IMR-90 (cell line): Measurements from ENCODE around the gene SLFN12. TPM values are rescaled to one million over a fixed set of nuclear protein-coding genes. Genes with fewer than 3 reads are reported as not detected.

Experiments used
- ATAC-seq: fragments of 200-7000 bp; cut with Tn5 transposase; 2 replicates; pipeline ENCODE4 v1.9.1; 2020; ENCODE audit warnings: low read depth, mild to moderate bottlenecking, moderate library complexity
- BruUV-seq: library from RNA; stranded (reverse); fragments of 400-500 nt; replicated peaks from 2 replicates; lab custom pipeline; 2021; lab: Mats Ljungman, UMichigan
- CTCF ChIA-PET: fragments of 300-600 bp; formaldehyde crosslinking; extraction: SDS; loops from one replicate; lab custom pipeline; 2021; ENCODE audit warnings: antibody characterized with exemption; lab: Yijun Ruan, JAX
- POLR2A ChIA-PET: fragments of 300-600 bp; sonication (Branson Sonifier 250); formaldehyde crosslinking; loops from one replicate; lab custom pipeline; 2022; ENCODE audit warnings: antibody characterized with exemption; ENCODE audit not compliant: unreplicated experiment; lab: Charles Lee
- DNase-seq: peaks from one replicate; pipeline ENCODE4 v3.0.0; 2013
- H2AFZ ChIP-seq: replicated peaks from 2 replicates; pipeline ENCODE3; 2013; ENCODE audit warnings: low read length, mild to moderate bottlenecking; ENCODE audit not compliant: poor library complexity
- H2AK5ac ChIP-seq: 2 replicates; pipeline ENCODE4 v1.6.1; 2013; ENCODE audit warnings: low read depth, low read length, inconsistent platforms
- H2AK9ac ChIP-seq: replicated peaks from 2 replicates; pipeline ENCODE3; 2013; ENCODE audit warnings: mild to moderate bottlenecking, low read depth, low read length, moderate library complexity; ENCODE audit not compliant: poor library complexity
- H2BK120ac ChIP-seq: 2 replicates; pipeline ENCODE4 v1.6.1; 2013; ENCODE audit warnings: low read depth, low read length, inconsistent platforms
- H2BK15ac ChIP-seq: 3 replicates; pipeline ENCODE4 v1.6.1; 2013; ENCODE audit warnings: low read depth, low read length, inconsistent platforms
- H2BK20ac ChIP-seq: 2 replicates; pipeline ENCODE4 v1.6.1; 2013; ENCODE audit warnings: low read depth, mild to moderate bottlenecking, inconsistent platforms, low read length, moderate library complexity
- H2BK5ac ChIP-seq: 2 replicates; pipeline ENCODE4 v1.6.1; 2013; ENCODE audit warnings: mild to moderate bottlenecking, low read depth, low read length, inconsistent platforms; ENCODE audit not compliant: poor library complexity, severe bottlenecking
- H3K14ac ChIP-seq: replicated peaks from 2 replicates; pipeline ENCODE4 v1.6.1; 2013; ENCODE audit warnings: low read depth, low read length, inconsistent platforms
- H3K18ac ChIP-seq: 2 replicates; pipeline ENCODE4 v1.6.1; 2013; ENCODE audit warnings: low read depth, low read length, control low read depth
- H3K23ac ChIP-seq: 2 replicates; pipeline ENCODE4 v1.6.1; 2013; ENCODE audit warnings: low read depth, low read length, inconsistent platforms
- H3K27ac ChIP-seq: 2 replicates; pipeline ENCODE4 v1.5.1; 2013; ENCODE audit warnings: mild to moderate bottlenecking, control low read depth, low read length; ENCODE audit not compliant: insufficient read depth
- H3K27me3 ChIP-seq: 2 replicates; pipeline ENCODE4 v1.6.1; 2013; ENCODE audit warnings: low read length; ENCODE audit not compliant: control insufficient read depth, insufficient read depth
- H3K36me3 ChIP-seq: 2 replicates; pipeline ENCODE4 v1.6.1; 2013; ENCODE audit warnings: low read length, mixed read lengths; ENCODE audit not compliant: control insufficient read depth, insufficient read depth
- H3K4ac ChIP-seq: 2 replicates; pipeline ENCODE4 v1.6.1; 2013; ENCODE audit warnings: low read depth, low read length, inconsistent platforms
- H3K4me1 ChIP-seq: 2 replicates; pipeline ENCODE4 v1.6.1; 2013; ENCODE audit warnings: low read length, mixed read lengths; ENCODE audit not compliant: control insufficient read depth, insufficient read depth
- H3K4me2 ChIP-seq: 2 replicates; pipeline ENCODE4 v1.6.1; 2013; ENCODE audit warnings: low read depth, mild to moderate bottlenecking, control low read depth, low read length, moderate library complexity
- H3K4me3 ChIP-seq: 2 replicates; pipeline ENCODE4 v1.5.1; 2013; ENCODE audit warnings: low read depth, mild to moderate bottlenecking, control low read depth, low read length, moderate library complexity; ENCODE audit not compliant: insufficient read depth
- H3K56ac ChIP-seq: 2 replicates; pipeline ENCODE4 v1.6.1; 2013; ENCODE audit warnings: low read length, inconsistent platforms; ENCODE audit not compliant: insufficient read depth; ENCODE audit errors: extremely low read depth
- H3K79me1 ChIP-seq, 2 experiments: 2 replicates each; pipeline ENCODE4 v1.6.1; 2013; ENCODE audit warnings: low read length in 2 of 2, inconsistent platforms in 1 of 2, low read depth in 1 of 2
- H3K9ac ChIP-seq: 2 replicates; pipeline ENCODE4 v1.6.1; 2013; ENCODE audit warnings: low read depth, low read length, control low read depth
- H3K9me1 ChIP-seq: 2 replicates; pipeline ENCODE4 v1.6.1; 2013; ENCODE audit warnings: low read length, inconsistent platforms; ENCODE audit not compliant: insufficient read depth
- H3K9me3 ChIP-seq: 2 replicates; pipeline ENCODE4 v1.6.1; 2013; ENCODE audit warnings: low read length; ENCODE audit not compliant: control insufficient read depth, insufficient read depth
- H4K20me1 ChIP-seq: 2 replicates; pipeline ENCODE4 v1.6.1; 2013; ENCODE audit warnings: low read length, inconsistent platforms; ENCODE audit not compliant: insufficient read depth
- H4K5ac ChIP-seq: 2 replicates; pipeline ENCODE4 v1.6.1; 2013; ENCODE audit warnings: mild to moderate bottlenecking, low read depth, low read length, control low read depth
- H4K8ac ChIP-seq, 2 experiments: 2 replicates each; pipeline ENCODE4 v1.6.1; 2013; ENCODE audit warnings: low read depth in 2 of 2, low read length in 2 of 2, control low read depth in 1 of 2, inconsistent platforms in 1 of 2
- H4K91ac ChIP-seq: 2 replicates; pipeline ENCODE4 v1.6.1; 2013; ENCODE audit warnings: low read depth, low read length, inconsistent platforms; ENCODE audit not compliant: insufficient read depth
- BHLHE40 ChIP-seq: fragments of 150-350 bp; IDR thresholded peaks from 2 replicates; pipeline ENCODE4 v1.6.1; 2016; ENCODE audit warnings: mild to moderate bottlenecking, low read depth, low read length
- CTCF ChIP-seq: conservative IDR thresholded peaks from 2 replicates; pipeline ENCODE4 v1.5.1; 2012; ENCODE audit warnings: mild to moderate bottlenecking, low read depth, low read length, improper control_type of control experiment
- FOS ChIP-seq: fragments of 150-350 bp; IDR thresholded peaks from 2 replicates; pipeline ENCODE4 v1.6.1; 2016; ENCODE audit warnings: low read depth, low read length
- MXI1 ChIP-seq: IDR thresholded peaks from 2 replicates; pipeline ENCODE4 v1.6.1; 2012; ENCODE audit warnings: low read depth, mild to moderate bottlenecking, low read length, moderate library complexity, borderline replicate concordance
- RAD21 ChIP-seq: IDR thresholded peaks from 2 replicates; pipeline ENCODE4 v1.6.1; 2012; ENCODE audit warnings: low read length, improper control_type of control experiment
- RCOR1 ChIP-seq: IDR thresholded peaks from 2 replicates; pipeline ENCODE4 v1.6.1; 2012; ENCODE audit warnings: mild to moderate bottlenecking, low read length, improper control_type of control experiment; ENCODE audit not compliant: insufficient replicate concordance
- USF2 ChIP-seq: fragments of 150-350 bp; IDR thresholded peaks from 2 replicates; pipeline ENCODE4 v1.6.1; 2017; ENCODE audit warnings: mild to moderate bottlenecking, antibody characterized with exemption, low read length, low read depth
- WGBS, 2 experiments: methylation state at CpG; one replicate each; pipeline versions ENCODE4 v1.1.5 to v1.1.7; 2013; ENCODE audit warnings: missing lambda C conversion rate in 2 of 2; ENCODE audit not compliant: insufficient read length in 1 of 2; ENCODE audit errors: extremely low coverage in 2 of 2; 5-methylcytosine and 5-hydroxymethylcytosine counted together
- dilution Hi-C: fragments of 300-500 bp; cut with HindIII; formaldehyde crosslinking; loops from one replicate; pipeline ENCODE4 v1.14.3; 2018; ENCODE audit warnings: low sequenced_read_pairs; ENCODE audit not compliant: unreplicated experiment
- in situ Hi-C: fragments of 300-500 bp; cut with MboI; formaldehyde crosslinking; loops from 3 replicates; pipeline ENCODE4 v1.14.3; 2019; ENCODE audit warnings: low sequenced_read_pairs, inconsistent platforms, mixed read lengths
- intact Hi-C: fragments of 100-400 bp; cut with micrococcal nuclease; formaldehyde crosslinking; loops from 2 replicates; pipeline ENCODE4 v1.10.0; 2022
- polyA plus RNA-seq, 3 experiments: library from polyadenylated mRNA; depleted of rRNA; stranded (reverse); fragments of >200 nt; gene quantifications; 2 replicates each; pipeline ENCODE4 v1.2.3, GENCODE V29; 2012; ENCODE audit warnings: low replicate concordance in 1 of 3
- total RNA-seq: library from RNA; depleted of rRNA; stranded (reverse); fragments of >200 nt; gene quantifications from 2 replicates; pipeline ENCODE4 v1.2.3, GENCODE V29; 2012

SLFN12 gene
- total and polyA plus RNA-seq, 2 of the 4 experiments (the other 2 are of a cell fraction) = 16.6 to 38.9 TPM

GRCh38 chr17:35406568-35406967 is 25.7 kb downstream of the SLFN12 start:
- intact Hi-C loops = no loop called here
- POLR2A ChIA-PET = no interaction called here
- dilution Hi-C loops = no loop called here

More at GRCh38 chr17:35406568-35406967, 25.7 kb downstream of the SLFN12 start:
- Histone ChIP-seq H3K56ac (no peak overlapping the region), H4K8ac (no peak overlapping the region), H3K27me3 (no peaks in the 10 kb centered on the region), H3K9ac (no peak overlapping the region), H4K5ac (no peak overlapping the region), H4K91ac (no peak overlapping the region), H3K36me3 (peaks cover 21% of the 10 kb centered on the region), H2BK5ac (no peak overlapping the region), H3K4ac (no peak overlapping the region), H3K79me1 (peaks cover 0 to 3% of the 10 kb centered on the region in 2 experiments; a peak in 2 of 4 replicates), H3K4me3 (no peak overlapping the region), H2AFZ (no peak overlapping the region), H3K9me3 (no peaks in the 10 kb centered on the region), H3K9me1 (no peaks in the 10 kb centered on the region), H3K4me2 (no peak overlapping the region), H2AK9ac (no peak overlapping the region), H3K14ac (no peak overlapping the region), H2AK5ac (no peak overlapping the region), H3K18ac (no peak overlapping the region), H3K27ac (no peak overlapping the region), H2BK15ac (no peak overlapping the region), H3K23ac (no peak overlapping the region), H4K20me1 (no peaks in the 10 kb centered on the region), H3K4me1 (no peaks in the 10 kb centered on the region), H2BK20ac (no peak overlapping the region), H2BK120ac (no peak overlapping the region)
- no CpG with 5 or more reads among the region's 1 CpG for WGBS, 2 experiments
- no peak for ATAC-seq
- no peak for DNase-seq
- TF ChIP-seq MXI1 = no peak
- no peak for TF ChIP-seq RCOR1
- TF ChIP-seq RAD21 = no peak
- TF ChIP-seq FOS = no peak
- TF ChIP-seq BHLHE40 = no peak
- TF ChIP-seq USF2 = no peak
- no peak for TF ChIP-seq CTCF
- CTCF ChIA-PET = interaction anchor here (0.9 kb wide), 1 partner anchor 27 kb away, joined by 3 read pairs; no protein-coding TSS in a partner anchor
- BruUV-seq = no TSS peak
- in situ Hi-C loops = no loop called here
